Ammon's horn (tissue), 1 donor: ENCODE results near the gene BPIFB2.

Experiments used
- DNase-seq: peaks from one replicate; pipeline ENCODE4 v3.0.0-alpha.2; 2016; ENCODE audit warnings: low spot score

The BPIFB2 gene

DNA sequence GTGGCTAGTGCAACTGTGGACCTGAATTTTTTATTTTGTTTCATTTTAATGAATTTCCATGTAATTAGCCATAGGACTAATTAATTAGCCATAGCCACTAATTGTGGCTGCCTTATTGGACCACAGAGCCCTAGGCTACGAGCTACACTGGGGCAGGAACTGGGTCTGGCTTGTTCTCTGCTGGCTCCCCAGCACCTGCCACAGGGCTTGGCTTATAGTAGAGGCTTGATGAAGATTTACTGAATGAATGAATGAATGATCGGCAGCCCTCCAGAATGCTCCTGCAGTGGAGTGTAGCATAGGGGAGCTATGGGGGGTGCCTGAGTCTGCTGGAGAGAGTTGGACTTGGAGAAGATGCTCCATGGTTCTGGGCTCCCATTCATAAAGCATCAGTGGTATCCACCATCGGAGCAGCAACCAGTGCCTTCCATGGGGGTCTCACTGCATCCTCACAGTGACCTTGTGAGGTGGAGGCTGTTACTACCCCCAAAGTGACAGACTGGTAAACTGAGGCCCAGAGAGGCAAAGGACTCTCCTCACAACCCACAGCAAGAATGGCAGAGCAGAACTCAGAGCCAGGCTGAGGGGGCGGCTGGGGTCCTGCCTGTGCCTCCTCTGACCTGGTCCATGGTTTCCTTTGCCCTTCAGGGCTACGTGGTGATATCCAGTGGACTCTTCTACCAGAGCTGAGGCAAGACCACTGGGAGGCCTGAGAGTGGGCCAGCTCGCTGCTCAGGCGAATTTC, 15.4 kb downstream of the BPIFB2 start:
- no peak for DNase-seq

DNA sequence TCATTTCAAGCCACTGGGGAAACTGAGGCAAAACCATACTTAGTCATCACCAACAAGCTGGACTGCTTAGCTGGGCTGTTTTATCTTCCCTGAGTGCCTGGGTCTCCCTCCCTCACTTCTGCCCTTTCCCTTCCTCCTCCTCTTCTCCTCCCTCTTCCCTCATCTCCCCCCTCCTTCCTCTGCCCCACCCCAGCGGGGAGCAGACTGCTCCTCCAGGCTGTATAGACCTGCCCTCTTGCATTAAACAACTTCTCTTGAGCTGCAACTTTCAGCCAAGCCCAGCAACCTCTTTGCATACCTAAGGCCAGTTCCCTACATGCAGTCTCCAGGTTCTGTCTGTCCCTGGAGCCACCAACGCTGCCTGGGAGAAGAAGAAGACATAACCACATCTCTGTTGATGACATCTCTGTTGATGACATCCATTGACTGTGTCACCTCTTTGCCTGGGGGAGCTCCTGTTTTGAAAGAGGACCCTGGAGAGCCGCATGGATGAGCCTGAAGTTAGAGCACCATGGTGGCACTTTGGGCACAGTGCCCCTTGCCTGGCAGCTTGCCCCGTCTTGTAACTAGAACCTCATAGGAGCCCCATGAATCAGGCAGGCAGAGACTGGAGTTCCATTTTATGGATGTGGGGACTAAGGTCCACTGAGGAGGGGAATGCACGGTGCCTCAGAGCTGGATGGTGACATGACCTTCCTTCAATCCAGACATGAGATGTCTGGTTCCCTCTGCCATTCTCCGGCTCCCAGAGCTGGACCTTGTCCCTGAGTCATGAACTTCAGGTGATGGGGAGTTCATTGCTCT, 16.1 kb downstream of the BPIFB2 start:
- no peak for DNase-seq

DNA sequence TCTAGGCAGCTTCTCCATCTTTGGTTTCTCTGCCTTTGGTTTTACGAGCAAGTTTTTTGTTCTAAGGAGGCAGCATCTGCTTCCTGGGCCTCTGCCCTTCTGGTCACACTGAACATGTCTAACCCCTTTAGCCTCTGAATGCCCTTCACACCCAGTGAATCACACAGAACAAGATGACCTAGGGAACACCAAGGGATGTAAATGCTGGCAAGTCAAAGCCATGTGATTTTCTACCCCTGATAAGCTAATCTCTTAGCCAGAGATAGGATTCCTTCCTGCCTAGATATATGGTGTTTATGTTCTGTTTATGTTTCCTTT, 16.7 kb downstream of the BPIFB2 start:
- DNase-seq = no peak

DNA sequence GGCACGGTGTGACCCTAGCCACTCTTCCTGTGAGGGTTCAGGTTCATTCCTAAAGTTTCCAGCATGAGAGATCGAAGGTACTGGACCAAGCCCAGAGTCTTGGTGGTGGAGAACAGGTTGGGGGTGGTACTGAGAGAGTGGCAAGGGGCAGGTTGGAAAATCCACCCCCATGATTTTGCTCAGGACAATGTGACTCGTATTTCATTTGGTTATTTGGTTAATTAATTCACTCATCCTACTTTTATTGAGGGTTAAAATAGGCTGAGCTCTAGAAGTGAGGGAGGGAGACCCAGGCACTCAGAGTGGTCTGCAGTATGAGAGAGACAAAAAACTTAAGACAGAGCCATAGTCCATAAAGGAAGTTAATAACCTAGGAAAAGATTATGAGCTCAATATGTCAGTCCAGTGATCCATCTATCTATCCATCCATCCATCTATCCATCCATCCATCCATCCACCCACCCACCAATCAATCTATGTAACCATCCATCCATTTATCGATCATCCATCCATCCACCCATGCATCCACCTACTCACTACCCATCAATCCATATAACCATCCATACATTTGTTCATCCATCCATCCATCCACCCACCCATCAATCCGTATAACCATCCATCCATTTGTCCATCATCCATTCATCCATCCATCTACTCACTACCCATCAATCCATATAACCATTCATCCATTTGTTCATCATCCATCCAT, 17.3 kb downstream of the BPIFB2 start:
- DNase-seq = no peak

DNA sequence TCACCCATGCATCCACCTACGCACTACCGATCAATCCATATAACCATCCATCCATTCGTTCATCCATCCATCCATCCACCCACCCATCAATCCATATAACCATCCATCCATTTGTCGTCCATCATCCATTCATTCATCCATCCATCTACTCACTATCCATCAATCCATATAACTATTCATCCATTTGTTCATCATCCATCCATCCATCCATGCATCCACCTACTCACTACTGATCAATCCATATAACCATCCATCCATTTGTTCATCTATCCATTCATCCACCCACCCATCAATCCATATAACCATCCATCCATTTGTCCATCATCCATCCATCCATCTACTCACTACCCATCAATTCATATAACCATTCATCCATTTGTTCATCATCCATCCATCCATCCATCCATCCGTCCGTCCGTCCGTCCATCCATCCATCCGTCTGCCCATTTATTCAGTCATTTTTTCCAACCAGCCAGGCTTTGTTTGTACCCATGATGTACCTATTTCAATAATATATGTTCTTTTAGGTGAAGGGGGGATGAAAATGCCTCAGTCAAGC, 17.9 kb downstream of the BPIFB2 start:
- no peak for DNase-seq

DNA sequence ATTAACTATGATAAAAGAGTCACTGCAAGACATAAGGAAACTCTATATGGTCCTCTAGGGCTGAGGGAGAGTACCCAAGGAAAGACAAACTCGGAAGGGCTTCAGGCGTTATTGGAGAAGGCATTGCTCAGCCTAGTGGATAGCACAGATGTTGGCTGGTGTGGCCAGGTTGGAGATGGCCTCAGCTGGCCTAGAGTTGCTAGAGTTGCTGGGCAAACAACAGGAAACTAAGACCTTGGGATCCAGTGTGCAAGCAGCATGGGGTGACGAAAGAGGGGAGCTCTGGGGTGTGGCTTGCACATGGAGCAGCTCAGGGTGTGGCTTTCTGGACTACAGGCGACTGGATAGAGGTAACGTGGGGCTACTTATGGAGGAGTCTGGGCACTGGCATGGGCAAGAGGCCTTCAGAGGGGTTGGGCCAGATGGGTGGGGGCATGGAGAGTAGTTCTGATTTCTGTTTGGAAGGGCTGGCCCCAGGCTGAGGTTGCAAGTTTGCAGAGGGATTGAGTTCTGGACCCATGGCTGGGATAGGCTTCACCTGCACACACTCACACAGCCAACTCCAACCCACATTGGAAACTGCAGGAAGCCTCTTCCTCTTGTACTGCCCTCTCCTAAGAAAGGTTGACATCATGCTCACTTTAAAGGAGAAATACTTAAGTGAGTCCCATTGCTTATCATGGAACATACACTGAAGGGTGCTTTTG, 18.7 kb downstream of the BPIFB2 start:
- no peak for DNase-seq

DNA sequence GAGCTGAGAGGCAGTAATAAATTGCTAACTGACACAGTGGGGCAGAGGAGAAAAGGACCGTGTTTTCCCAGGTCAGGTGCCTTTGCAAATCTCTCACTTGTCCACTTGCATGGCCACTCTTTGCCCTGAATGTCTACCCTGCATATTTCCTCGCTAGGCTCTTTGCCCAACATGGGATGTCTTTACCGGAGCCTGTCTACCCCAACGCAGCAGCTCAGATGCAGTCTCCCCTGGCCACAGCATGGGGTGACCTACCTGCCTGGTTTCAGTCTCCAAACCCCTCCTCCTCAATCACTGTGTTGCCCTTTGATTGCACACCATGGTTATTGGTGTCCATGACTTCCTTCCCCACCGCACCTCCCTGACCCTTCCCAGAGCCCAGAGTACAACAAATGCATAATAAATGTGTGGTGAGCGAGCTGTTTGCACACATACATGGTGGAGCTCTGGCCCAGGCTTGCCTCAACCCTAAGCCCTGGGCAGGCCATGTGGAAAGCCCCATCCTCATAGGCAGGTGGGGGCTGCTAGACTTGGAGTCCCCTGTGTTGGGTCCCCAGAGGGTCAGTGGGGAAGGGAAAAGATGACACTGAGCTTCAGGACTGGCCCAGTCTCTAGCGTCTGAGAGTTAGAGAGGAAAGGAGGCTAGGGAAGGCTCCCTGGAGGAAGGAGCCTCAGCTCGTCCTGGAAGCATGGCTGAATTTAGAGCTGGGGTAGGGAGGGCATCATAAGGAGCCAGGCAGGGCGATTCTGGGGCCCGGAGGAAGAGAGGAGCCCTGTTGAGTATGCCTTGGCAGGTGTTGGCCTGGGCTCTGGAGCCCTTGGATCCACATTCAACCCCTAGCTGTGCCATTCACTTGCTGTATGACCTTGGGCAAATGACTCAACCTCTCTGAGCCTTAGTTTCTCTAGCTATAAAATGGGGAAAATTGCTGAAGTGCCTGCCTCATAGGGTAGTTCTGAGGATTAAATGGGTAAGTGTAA, 19.6 kb downstream of the BPIFB2 start:
- DNase-seq = no peak

DNA sequence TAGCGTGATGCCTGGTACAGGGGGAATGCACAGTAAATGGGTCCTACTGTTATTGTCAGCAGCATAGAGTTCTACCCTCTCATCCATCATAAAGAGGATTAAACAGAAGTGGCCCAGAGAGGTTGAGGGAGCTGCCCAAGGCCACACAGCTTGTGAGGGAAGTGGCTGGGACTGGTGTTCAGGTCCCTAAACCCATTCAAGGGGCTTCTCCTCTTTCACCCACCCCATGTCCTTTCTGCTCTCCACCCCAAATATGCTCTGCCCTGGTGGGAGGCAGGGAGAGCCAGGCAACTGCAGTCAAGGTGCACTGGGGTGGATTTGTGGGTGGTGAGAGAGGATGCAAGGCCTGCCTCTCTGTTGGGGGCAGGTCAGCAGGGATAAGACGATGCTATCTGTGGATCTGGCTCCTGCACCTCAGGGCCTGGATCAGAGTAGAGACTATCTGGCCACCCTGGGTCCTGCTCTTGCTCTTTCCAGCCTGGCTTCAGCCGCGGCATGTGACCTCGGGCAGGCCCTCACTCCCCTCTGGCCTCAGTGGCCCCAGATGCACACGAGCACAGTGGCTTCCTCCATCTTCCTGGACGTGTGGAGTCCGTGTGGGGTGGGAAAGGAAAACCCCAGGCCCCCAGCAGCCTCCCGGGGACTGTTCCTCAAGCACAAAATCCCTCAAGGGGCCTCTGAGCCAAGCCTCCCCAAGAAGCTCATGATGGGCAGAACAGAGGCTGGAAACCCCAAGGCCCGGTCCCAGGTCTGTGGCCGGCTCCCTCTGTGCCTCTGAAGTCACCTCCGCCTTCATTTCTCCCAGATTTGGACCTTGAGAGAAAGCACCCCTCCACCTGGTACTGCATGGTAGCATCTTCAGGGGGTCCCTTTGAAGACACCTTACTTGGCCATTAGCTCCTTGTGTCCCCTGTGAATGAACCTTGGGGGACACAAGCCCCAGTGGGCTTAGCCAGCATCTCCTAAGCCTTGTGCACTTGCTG, 20.6 kb downstream of the BPIFB2 start:
- DNase-seq = no peak

DNA sequence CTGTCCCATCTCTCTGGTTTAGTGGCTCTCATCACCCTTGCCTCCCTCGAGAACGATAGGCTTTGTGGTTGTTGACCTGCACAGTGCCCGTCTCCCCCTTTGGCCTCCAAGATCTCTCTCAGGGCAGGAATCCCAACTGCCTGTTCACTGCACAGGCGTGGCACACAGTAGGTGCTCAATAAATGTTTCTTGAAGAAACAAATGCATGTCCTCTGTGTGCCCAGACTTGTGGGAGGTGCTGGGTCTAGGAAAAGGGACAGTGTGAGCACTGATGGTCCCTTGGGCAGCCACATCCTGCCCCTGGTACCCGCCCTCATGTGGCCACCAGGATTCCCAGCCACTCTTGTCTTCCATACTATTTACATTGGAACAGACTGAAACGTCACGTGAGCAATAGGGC, 21.4 kb downstream of the BPIFB2 start:
- no peak for DNase-seq

DNA sequence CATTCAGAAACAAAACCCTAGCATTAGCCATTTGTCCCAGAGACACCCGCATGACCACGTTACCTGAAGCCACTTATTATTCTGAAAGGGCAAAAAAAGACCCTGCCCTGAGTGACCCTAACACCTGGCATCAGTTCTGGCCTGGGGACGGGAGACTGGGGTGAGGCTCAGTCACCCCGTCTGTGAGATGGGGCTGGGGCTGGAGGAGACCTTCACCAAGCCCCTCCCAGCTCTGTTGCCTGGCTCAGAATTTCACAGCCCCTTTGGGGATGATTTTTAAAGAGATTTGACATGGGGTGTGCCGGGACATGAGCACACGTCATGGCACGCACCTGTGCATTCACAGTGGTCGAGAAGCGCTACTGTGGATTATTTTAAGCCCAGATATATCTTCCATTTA, 22.6 kb downstream of the BPIFB2 start:
- no peak for DNase-seq

DNA sequence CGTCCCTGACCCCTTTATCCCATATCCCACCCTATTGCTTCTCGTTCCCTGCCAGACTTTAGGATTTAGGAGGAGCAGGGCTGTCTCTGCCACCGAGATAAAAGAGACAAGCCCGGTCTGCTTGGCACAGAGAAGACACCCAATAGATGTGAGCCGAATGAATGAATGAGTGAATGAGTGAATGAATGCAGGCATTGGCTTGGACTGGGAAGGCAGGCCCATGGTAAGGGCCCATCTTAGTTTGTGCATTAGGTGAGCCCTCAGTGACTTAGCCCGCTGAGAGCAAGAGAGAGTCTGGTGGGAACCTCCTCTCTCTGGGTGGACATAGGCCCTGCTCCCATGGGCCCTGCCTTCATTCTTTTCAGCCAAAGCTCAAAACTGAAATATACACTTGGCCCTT, 23.1 kb downstream of the BPIFB2 start:
- no peak for DNase-seq

DNA sequence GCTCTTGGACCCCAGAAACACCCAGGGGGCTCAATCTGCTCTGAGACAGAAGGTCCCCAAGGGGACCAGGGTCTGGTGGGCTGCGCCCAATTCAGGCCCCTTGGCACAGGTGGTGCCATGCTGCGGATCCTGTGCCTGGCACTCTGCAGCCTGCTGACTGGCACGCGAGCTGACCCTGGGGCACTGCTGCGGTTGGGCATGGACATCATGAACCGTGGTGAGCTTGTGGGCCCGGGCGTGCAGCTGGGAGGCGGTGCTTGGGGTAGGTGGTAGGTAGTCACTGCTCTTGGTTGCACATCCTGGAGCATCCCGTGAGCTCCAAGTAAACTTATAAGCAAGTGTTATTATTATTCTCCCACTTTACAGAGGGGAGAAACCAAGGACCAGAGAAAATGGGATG, 24.0 kb downstream of the BPIFB2 start, which contains the start of gene BPIFB6:
BPIFB6 (plus strand) TSS at position 118 of the 400 bp plus-strand sequence; CDS start at position 118, 0 bp downstream.
- no peak for DNase-seq

DNA sequence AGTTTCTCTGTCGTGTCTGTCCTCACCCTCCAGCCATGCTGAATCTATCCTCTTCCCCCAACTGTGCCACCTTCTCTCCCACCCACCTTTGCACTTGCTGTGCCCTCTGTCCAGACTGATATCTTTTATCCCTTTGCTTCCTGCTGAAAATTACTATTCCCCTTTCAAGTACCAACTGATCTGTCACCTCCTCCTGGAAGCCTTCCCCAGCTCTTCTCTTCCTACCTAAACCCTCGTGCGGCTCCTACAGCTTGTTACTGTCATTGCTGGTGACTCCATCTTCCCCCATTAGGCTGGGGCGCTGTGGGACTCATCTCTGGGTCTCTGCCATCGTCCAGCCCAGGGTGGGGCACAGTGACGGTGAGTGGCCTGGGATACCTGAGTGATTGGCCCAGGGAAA, 25.1 kb downstream of the BPIFB2 start:
- no peak for DNase-seq

DNA sequence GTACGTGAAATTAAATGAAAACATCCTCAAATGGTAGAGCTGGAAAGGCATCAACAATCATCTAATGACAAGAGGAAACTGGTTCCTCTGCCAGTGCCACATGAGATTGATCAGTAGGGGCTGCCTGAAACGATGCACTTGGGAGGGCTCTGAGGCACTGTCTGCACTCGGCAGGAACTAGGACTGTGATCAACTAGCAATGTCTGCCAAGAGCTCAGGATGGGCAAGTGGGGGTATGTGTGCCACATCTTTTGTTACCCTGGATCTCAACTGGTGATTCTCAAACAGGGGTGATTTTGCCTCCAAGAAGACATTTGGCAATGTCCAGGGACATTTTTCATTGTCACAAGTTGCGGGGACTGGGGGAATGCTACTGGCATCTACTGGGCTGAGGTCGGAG, 25.9 kb downstream of the BPIFB2 start:
- no peak for DNase-seq

DNA sequence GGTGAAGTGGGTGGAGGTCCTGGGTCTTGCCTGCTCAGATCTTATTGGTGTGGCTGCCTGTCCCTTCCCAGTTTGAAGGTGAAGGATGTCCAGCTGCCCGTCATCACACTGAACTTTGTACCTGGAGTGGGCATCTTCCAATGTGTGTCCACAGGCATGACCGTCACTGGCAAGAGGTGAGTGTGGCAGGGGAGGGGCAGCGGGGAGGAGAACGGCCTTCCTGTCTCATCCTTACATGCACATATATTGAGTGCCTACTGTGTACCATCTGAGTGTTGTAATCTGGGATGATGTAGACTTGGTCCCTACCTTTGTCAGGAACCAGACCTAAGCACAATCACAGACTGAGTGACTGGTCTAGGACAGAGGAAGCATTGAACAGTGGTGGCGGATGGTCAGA, 26.6 kb downstream of the BPIFB2 start:
- no peak for DNase-seq

DNA sequence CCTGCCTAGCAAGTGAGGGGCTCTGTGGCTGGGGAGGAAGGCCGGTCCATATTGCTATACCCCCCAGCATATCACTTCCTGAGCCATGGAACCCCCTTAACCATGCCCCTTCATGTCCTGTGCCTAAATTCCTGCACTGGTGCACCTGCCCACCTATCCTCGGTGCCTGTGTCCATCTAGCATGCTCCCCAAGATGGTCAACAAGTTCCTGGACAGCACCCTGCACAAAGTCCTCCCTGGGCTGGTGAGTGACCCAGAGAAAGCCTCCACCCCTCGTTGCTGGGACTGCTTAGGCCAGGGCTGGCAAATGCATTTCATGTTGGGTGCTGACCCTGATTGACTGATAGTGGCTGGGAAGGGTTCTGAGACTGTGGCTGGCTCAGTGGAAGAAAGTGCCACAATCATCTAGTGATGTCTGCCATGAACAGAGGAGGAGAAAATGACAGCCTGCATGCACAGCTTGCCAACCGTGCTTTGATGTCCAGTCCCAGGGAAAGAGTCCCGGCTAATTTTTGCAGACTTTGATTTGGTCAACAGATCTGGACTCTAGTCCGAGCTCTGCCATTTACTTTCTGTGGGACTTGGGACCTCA, 27.5 kb downstream of the BPIFB2 start:
- no peak for DNase-seq

DNA sequence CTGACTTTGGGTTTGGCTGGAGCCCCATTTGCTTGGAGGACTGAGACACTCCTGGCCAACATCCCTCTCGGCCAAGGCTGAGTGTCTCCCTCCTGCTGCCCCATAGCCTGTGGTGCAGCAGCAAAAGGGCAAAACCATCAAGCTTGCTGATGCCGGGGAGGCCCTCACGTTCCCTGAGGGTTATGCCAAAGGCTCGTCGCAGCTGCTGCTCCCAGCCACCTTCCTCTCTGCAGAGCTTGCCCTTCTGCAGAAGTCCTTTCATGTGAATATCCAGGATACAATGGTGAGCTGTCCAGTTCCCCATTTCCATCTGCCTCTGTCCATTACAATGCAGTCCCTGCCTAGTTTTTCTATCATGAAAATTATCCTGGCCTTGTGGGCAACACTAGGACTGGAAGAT, 30.0 kb downstream of the BPIFB2 start:
- no peak for DNase-seq

DNA sequence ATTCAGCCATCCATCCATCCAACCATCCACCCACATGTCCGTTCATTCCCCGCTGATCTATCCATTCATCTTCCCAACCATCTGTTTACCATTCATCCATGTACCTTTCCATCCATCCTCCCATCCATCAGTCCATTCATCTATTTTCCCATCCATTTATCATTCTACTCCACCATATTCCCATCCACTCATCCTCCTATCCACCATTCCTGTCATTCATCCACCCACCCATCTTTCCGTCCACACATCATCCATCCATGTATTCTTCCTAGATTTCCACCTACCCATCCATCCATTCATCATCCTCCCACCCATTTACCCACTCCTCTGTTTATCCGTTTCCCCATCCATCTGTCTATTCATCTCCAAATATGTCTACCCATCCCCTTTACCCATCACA, 30.7 kb downstream of the BPIFB2 start:
- DNase-seq = no peak

DNA sequence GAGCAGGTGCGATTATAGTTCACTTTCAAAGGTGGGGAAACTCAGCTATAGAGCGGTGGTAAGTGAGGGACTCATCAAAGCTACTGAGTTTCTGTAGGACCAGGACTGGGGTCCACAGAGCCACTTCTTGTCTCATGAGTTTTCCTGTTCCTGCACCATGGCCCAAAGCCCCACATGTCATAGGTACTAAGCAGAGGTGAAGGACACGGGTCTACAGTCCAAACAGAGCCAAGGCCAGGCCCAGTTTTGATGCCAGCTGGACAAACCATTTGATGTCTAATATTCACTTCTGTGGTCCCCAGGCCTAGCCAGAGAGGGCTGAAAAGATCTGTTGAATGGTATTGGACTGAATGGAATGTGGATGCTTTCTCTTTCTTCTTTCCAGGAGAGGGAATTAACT, 34.9 kb downstream of the BPIFB2 start:
- DNase-seq = no peak
